Measurements from ENCODE around the gene PRKCI.
"Not testable (repeated sequence)": the region's sequence is repeated elsewhere in the genome, so short reads cannot be mapped to it uniquely, and the experiment has no call there.

PRKCI gene

GRCh38 chr3:170221924-170222646, at the start of gene PRKCI:
TSS of gene PRKCI (plus strand) at chr3:170222424. CDS start at chr3:170222670, 246 bp downstream.
- no peak for FAIRE-seq

GRCh38 chr3:170178651-170179050, 43.6 kb upstream of the PRKCI start:
- no peak for FAIRE-seq

GRCh38 chr3:170179432-170179831, 42.8 kb upstream of the PRKCI start:
- no peak for FAIRE-seq

- no peak for FAIRE-seq
Measured at GRCh38 chr3:170180079-170180907, 41.9 kb upstream of the PRKCI start.

- FAIRE-seq: no peak
Measured at GRCh38 chr3:170180908-170181885, 41.0 kb upstream of the PRKCI start, which contains the start of gene PHC3. TSS of gene PHC3 (minus strand) at chr3:170181733. CDS start at chr3:170181715, 18 bp downstream.

GRCh38 chr3:170189398-170190256, 32.6 kb upstream of the PRKCI start:
- FAIRE-seq: no peak

- not testable (repeated sequence) for FAIRE-seq
Measured at GRCh38 chr3:170195759-170196158, 26.5 kb upstream of the PRKCI start.

- no peak for FAIRE-seq
Measured at GRCh38 chr3:170196833-170197232, 25.4 kb upstream of the PRKCI start.

- FAIRE-seq: no peak
Measured at GRCh38 chr3:170200987-170201386, 21.2 kb upstream of the PRKCI start.

GRCh38 chr3:170201527-170201926, 20.7 kb upstream of the PRKCI start:
- no peak for FAIRE-seq

GRCh38 chr3:170203457-170203856, 18.8 kb upstream of the PRKCI start:
- FAIRE-seq: no peak

GRCh38 chr3:170204023-170204472, 18.2 kb upstream of the PRKCI start:
- FAIRE-seq: no peak

- no peak for FAIRE-seq
Measured at GRCh38 chr3:170204509-170204908, 17.7 kb upstream of the PRKCI start.

- no peak for FAIRE-seq
Measured at GRCh38 chr3:170205302-170205701, 16.9 kb upstream of the PRKCI start.

- not testable (repeated sequence) for FAIRE-seq
Measured at GRCh38 chr3:170206164-170206762, 16.0 kb upstream of the PRKCI start.

- FAIRE-seq: no peak
Measured at GRCh38 chr3:170207717-170208116, 14.5 kb upstream of the PRKCI start.

- FAIRE-seq: no peak
Measured at GRCh38 chr3:170211668-170212067, 10.6 kb upstream of the PRKCI start.

- no peak for FAIRE-seq
Measured at GRCh38 chr3:170219850-170220249, 2.4 kb upstream of the PRKCI start.

GRCh38 chr3:170220871-170221270, 1.4 kb upstream of the PRKCI start:
- no peak for FAIRE-seq

- no peak for FAIRE-seq
Measured at GRCh38 chr3:170222647-170223541, 670 bp downstream of the PRKCI start.

Measured in colon (tissue), 2 donors.